ENCODE results near the gene UBALD2. TPM values are rescaled to one million over a fixed set of nuclear protein-coding genes. Genes with fewer than 3 reads are reported as not detected.
"Not testable (repeated sequence)": the region's sequence is repeated elsewhere in the genome, so short reads cannot be mapped to it uniquely, and the experiment has no call there.

UBALD2 gene
- 287 and 292 TPM in 2 replicates for total RNA-seq

- intact Hi-C loops (cut with micrococcal nuclease), result loop anchor here (1.0 to 10.0 kb wide), 6 partner anchors 13 to 486 kb away; partner anchors contain the start of genes MFSD11 and SRSF2
Measured at GRCh38 chr17:76264755-76265623, at the start of gene UBALD2. Gene UBALD2, plus strand, starts transcription at chr17:76265348. Its CDS starts 158 bp downstream, at chr17:76265506.

GRCh38 chr17:76217081-76217480, 48.1 kb upstream of the UBALD2 start:
- intact Hi-C loops (cut with micrococcal nuclease), result no loop called here

- intact Hi-C loops (cut with micrococcal nuclease), result no loop called here
Measured at GRCh38 chr17:76219670-76220383, 45.3 kb upstream of the UBALD2 start.

- intact Hi-C loops (cut with micrococcal nuclease), result no loop called here
Measured at GRCh38 chr17:76223802-76224201, 41.3 kb upstream of the UBALD2 start.

GRCh38 chr17:76225373-76226086, 39.6 kb upstream of the UBALD2 start:
- intact Hi-C loops (cut with micrococcal nuclease), result not testable (repeated sequence)

- intact Hi-C loops (cut with micrococcal nuclease), result not testable (repeated sequence)
Measured at GRCh38 chr17:76226749-76227148, 38.4 kb upstream of the UBALD2 start.

- intact Hi-C loops (cut with micrococcal nuclease), result no loop called here
Measured at GRCh38 chr17:76232342-76232741, 32.8 kb upstream of the UBALD2 start.

- intact Hi-C loops (cut with micrococcal nuclease), result no loop called here
Measured at GRCh38 chr17:76233588-76234353, 31.4 kb upstream of the UBALD2 start.

- intact Hi-C loops (cut with micrococcal nuclease), result no loop called here
Measured at GRCh38 chr17:76234354-76234679, 30.8 kb upstream of the UBALD2 start.

- intact Hi-C loops (cut with micrococcal nuclease), result loop anchor here (5.0 kb wide), 1 partner anchor 36 kb away; no protein-coding TSS in a partner anchor
Measured at GRCh38 chr17:76235883-76236282, 29.3 kb upstream of the UBALD2 start.

- intact Hi-C loops (cut with micrococcal nuclease), result loop anchor here (5.0 kb wide), 1 partner anchor 36 kb away; no protein-coding TSS in a partner anchor
Measured at GRCh38 chr17:76236603-76237002, 28.5 kb upstream of the UBALD2 start.

GRCh38 chr17:76237859-76238313, 27.3 kb upstream of the UBALD2 start:
- intact Hi-C loops (cut with micrococcal nuclease), result loop anchor here (5.0 kb wide), 1 partner anchor 34 kb away; no protein-coding TSS in a partner anchor

- intact Hi-C loops (cut with micrococcal nuclease), result loop anchor here (5.0 kb wide), 1 partner anchor 33 kb away; no protein-coding TSS in a partner anchor
Measured at GRCh38 chr17:76238847-76239537, 26.2 kb upstream of the UBALD2 start.

GRCh38 chr17:76239538-76240274, 25.4 kb upstream of the UBALD2 start:
- intact Hi-C loops (cut with micrococcal nuclease), result loop anchor here (1.0 to 5.0 kb wide), 2 partner anchors 33 to 47 kb away; no protein-coding TSS in a partner anchor

GRCh38 chr17:76240461-76241203, 24.5 kb upstream of the UBALD2 start, which contains the start of gene RNF157:
Gene RNF157, minus strand, starts transcription at chr17:76240493. Its CDS starts 253 bp downstream, at chr17:76240240.
- intact Hi-C loops (cut with micrococcal nuclease), result loop anchor here (1.0 kb wide), 2 partner anchors 12 to 48 kb away; no protein-coding TSS in a partner anchor

- intact Hi-C loops (cut with micrococcal nuclease), result loop anchor here (1.0 kb wide), 1 partner anchor 11 kb away; no protein-coding TSS in a partner anchor
Measured at GRCh38 chr17:76241204-76241538, 24.0 kb upstream of the UBALD2 start.

- intact Hi-C loops (cut with micrococcal nuclease), result loop anchor here (1.0 kb wide), 1 partner anchor 11 kb away; no protein-coding TSS in a partner anchor
Measured at GRCh38 chr17:76241691-76242255, 23.4 kb upstream of the UBALD2 start.

Measured in T-helper 1 cell treated with Interleukin-12 subunit alpha and Interleukin-12 subunit beta and Interleukin-4 antibody, amounts not matched to agents 30 ng/mL and 1 ng/mL, for 36 hours (primary cell).